Progenitor cell of endocrine pancreas (in vitro differentiated cells): Measurements from ENCODE around the gene CEP72. TPM values are rescaled to one million over a fixed set of nuclear protein-coding genes. Genes with fewer than 3 reads are reported as not detected.

Experiments
- DNase-seq: peaks from one replicate; pipeline ENCODE4 v3.0.0; 2021; ENCODE audit warnings: low spot score; ENCODE audit not compliant: unreplicated experiment
- H3K27ac Mint-ChIP-seq: 2 replicates; pipeline ENCODE4 v1.8.0; 2021; ENCODE audit warnings: mild to moderate bottlenecking, moderate library complexity, mixed read lengths
- H3K27me3 Mint-ChIP-seq: 2 replicates; pipeline ENCODE4 v1.8.0; 2021; ENCODE audit warnings: mixed read lengths
- H3K36me3 Mint-ChIP-seq: 2 replicates; pipeline ENCODE4 v1.8.0; 2022; ENCODE audit warnings: mixed read lengths; ENCODE audit not compliant: insufficient read depth
- H3K4me1 Mint-ChIP-seq: 2 replicates; pipeline ENCODE4 v1.8.0; 2021; ENCODE audit warnings: low read depth, mixed read lengths
- H3K4me3 Mint-ChIP-seq: 2 replicates; pipeline ENCODE4 v1.8.0; 2021; ENCODE audit warnings: low read depth, mild to moderate bottlenecking, moderate library complexity, mixed read lengths
- H3K9me3 Mint-ChIP-seq: 2 replicates; pipeline ENCODE4 v1.8.0; 2021; ENCODE audit warnings: low read depth, mixed read lengths
- total RNA-seq: library from RNA; stranded (reverse); gene quantifications from 2 replicates; pipeline ENCODE4 v1.2.1, GENCODE V29; 2021
- TF ChIP-seq, protein P1 (sequence below): fragments of 200-600 bp; sonication (generic); IDR thresholded peaks from one replicate; pipeline ENCODE4 v1.5.0; 2021; ENCODE audit warnings: antibody characterized with exemption, mild to moderate bottlenecking; ENCODE audit not compliant: unreplicated experiment

Gene CEP72
- total RNA-seq, 1 donor from 2014 or later = 24.8 TPM

DNA sequence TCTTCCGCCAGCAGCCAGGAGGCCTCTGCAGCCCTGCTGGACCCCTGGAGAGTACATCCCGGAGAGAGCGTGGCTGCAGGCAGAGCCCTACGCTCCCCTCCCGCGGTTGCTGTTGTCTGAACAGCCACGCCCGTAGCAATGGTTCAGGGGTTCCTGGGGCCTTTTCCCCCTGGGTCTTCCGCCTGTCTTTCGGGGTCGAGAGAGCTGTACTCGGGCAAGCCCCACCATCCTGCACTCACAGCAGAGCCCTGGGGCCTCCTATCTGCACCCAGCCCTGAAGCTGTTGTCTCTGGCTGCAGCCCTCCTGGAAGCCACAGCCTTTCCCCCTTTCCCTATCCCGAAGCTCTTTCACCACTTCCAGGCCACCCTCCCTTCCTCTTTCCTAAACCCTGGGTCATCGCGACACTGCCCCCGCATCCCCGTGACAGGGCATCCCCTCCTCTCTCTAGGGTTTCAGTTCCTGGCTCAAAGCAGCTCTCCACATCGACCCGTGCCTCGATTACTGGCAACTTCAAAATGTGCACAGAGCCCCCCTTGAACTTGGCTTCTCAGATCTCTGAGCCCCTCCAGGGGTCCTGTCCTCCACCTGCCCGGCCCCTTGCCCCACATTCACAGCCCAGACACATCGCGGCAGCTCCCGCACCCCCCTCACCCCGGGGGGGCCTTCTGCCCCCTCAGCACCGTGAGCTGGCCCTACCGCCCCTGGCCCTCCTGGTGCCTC, 43.9 kb upstream of the CEP72 start:
- no peaks in the 10 kb centered on the region for H3K36me3 Mint-ChIP-seq
- TF ChIP-seq, protein P1, sequence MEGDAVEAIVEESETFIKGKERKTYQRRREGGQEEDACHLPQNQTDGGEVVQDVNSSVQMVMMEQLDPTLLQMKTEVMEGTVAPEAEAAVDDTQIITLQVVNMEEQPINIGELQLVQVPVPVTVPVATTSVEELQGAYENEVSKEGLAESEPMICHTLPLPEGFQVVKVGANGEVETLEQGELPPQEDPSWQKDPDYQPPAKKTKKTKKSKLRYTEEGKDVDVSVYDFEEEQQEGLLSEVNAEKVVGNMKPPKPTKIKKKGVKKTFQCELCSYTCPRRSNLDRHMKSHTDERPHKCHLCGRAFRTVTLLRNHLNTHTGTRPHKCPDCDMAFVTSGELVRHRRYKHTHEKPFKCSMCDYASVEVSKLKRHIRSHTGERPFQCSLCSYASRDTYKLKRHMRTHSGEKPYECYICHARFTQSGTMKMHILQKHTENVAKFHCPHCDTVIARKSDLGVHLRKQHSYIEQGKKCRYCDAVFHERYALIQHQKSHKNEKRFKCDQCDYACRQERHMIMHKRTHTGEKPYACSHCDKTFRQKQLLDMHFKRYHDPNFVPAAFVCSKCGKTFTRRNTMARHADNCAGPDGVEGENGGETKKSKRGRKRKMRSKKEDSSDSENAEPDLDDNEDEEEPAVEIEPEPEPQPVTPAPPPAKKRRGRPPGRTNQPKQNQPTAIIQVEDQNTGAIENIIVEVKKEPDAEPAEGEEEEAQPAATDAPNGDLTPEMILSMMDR = no peak
- H3K4me1 Mint-ChIP-seq = no peaks in the 10 kb centered on the region
- no peak overlapping the region for H3K4me3 Mint-ChIP-seq
- peaks cover 26% of the 10 kb centered on the region for H3K27me3 Mint-ChIP-seq
- H3K9me3 Mint-ChIP-seq = no peaks in the 10 kb centered on the region
- DNase-seq = no peak
- H3K27ac Mint-ChIP-seq = no peak overlapping the region

DNA sequence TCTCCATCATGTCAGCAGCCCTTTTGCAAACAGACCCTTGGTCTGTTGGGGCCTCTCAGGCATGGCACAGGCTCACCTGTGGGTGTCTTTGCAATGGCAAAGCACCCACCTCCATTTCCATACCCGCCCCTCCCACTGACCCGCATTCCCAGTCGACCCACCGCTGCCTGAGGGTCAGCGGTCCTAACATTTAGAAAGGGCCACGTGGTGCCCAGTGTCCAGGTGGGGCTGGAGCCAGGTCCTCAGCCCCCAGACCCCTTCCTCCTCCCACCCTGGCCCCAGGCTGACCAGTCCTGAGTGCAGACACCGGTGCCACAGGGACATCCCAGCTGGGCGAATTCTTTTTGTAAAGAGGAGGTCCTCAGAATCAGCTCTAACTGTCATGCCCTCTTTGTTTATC, 43.3 kb upstream of the CEP72 start:
- no peaks in the 10 kb centered on the region for H3K36me3 Mint-ChIP-seq
- H3K9me3 Mint-ChIP-seq = no peaks in the 10 kb centered on the region
- no peak overlapping the region for H3K4me3 Mint-ChIP-seq
- H3K27me3 Mint-ChIP-seq = peaks cover 28% of the 10 kb centered on the region
- no peak overlapping the region for H3K27ac Mint-ChIP-seq
- no peak for DNase-seq
- TF ChIP-seq, protein P1 = no peak
- no peaks in the 10 kb centered on the region for H3K4me1 Mint-ChIP-seq

DNA sequence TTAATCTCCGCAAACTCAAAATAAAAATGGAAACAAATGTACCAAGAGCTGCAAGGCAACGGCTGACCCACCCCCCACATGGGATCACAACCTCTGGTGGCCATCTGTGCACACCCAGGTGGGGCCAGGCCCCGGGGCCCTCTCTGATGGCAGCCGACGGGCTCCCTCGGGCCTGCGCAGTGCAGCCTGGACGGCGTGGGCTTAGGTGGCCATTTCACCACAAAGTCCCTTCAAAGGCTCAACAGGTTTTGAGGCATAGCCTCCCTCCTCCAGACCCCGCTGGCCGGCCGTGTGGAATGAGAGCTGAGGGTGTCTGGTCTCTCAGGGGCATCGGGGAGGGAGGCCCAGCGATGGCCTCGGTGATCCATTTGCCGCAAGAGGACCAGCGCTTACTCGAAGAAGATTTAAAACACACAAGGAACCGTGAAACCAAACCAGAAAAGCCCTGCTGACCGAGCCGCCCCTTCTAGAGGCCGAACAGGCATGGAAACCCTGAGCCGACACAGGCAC, 42.7 kb upstream of the CEP72 start:
- no peak for DNase-seq
- Mint-ChIP-seq H3K4me1 (no peaks in the 10 kb centered on the region), H3K36me3 (no peaks in the 10 kb centered on the region), H3K4me3 (no peak overlapping the region), H3K27me3 (peaks cover 28% of the 10 kb centered on the region), H3K27ac (no peak overlapping the region), H3K9me3 (no peaks in the 10 kb centered on the region)
- TF ChIP-seq, protein P1 = no peak

DNA sequence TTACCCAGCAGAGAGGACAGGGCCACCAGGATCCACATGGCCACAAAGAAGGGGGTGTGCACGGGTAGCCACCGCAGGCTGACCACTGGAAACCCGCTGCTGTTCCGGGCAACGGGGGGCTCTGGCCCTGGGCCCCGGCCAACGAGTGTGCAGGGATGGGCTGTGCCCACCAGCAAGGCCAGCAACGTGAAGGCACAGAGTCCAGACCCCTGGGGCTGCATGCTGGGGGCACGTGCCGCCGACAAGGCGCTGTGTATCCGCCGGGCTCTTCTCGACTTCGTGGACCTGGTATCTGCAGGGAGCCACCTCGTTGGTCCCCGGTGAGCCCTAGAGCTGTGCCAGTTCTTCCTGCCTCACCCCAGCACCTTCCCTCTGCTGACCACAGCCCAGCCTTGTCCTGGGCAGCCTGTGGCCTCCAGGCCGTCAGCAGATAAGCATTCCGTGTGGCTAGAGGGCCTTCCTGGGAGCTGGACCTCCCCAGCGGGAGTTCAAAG, 42.2 kb upstream of the CEP72 start:
- Mint-ChIP-seq H3K4me3 (no peak overlapping the region), H3K27ac (no peak overlapping the region), H3K4me1 (no peaks in the 10 kb centered on the region), H3K9me3 (no peaks in the 10 kb centered on the region), H3K27me3 (peaks cover 28% of the 10 kb centered on the region), H3K36me3 (no peaks in the 10 kb centered on the region)
- DNase-seq = no peak
- TF ChIP-seq, protein P1 = no peak

DNA sequence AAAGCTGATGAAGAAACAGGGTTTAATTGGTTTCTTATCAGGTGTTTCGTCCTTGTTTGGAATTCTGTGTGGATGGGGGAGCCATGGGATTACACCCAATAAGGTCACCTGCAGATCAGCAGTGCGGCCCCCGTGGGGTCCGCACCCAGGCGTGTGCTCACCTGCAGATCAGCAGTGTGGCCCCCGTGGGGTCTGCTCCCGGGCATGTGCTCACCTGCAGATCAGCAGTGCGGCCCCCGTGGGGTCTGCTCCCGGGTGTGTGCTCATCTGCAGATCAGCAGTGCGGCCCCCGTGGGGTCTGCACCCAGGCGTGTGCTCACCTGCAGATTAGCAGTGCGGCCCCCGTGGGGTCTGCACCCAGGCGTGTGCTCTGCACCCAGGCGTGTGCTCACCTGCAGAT, 41.7 kb upstream of the CEP72 start:
- DNase-seq = no peak
- Mint-ChIP-seq H3K4me1 (no peaks in the 10 kb centered on the region), H3K36me3 (no peaks in the 10 kb centered on the region), H3K27me3 (peaks cover 33% of the 10 kb centered on the region), H3K27ac (no peak overlapping the region), H3K4me3 (no peak overlapping the region), H3K9me3 (no peaks in the 10 kb centered on the region)
- TF ChIP-seq, protein P1 = no peak
